OCI-LY1 (cell line): ENCODE measurements around the gene RHOD.

Experiments used
- H2AFZ ChIP-seq: fragments of 200-600 bp; sonication (generic), shearing (Covaris generic); 2 replicates; pipeline ENCODE4 v1.6.0; 2014; ENCODE audit warnings: antibody characterized with exemption, mild to moderate bottlenecking, low read length
- H3F3A ChIP-seq: fragments of 200-600 bp; sonication (generic), shearing (Covaris generic); 2 replicates; pipeline ENCODE4 v1.6.0; 2014; ENCODE audit warnings: mild to moderate bottlenecking, antibody characterized with exemption, low read length, moderate library complexity; ENCODE audit not compliant: insufficient read depth
- H3K27ac ChIP-seq: fragments of 200-600 bp; sonication (generic); 2 replicates; pipeline ENCODE4 v1.5.1; 2014; ENCODE audit warnings: low read length, mixed run types, mild to moderate bottlenecking, low read depth; ENCODE audit not compliant: poor library complexity, severe bottlenecking
- H3K27me3 ChIP-seq: fragments of 200-600 bp; sonication (generic); 2 replicates; pipeline ENCODE4 v1.6.0; 2014; ENCODE audit warnings: antibody characterized with exemption, mild to moderate bottlenecking, low read length, moderate library complexity; ENCODE audit not compliant: insufficient read depth
- H3K36me3 ChIP-seq: fragments of 200-600 bp; sonication (generic); 2 replicates; pipeline ENCODE4 v1.6.1; 2014; ENCODE audit warnings: mild to moderate bottlenecking, antibody characterized with exemption, low read length, moderate library complexity, mixed read lengths; ENCODE audit not compliant: insufficient read depth
- H3K4me1 ChIP-seq: fragments of 200-600 bp; sonication (generic); 2 replicates; pipeline ENCODE4 v1.5.1; 2014; ENCODE audit warnings: mild to moderate bottlenecking, low read length, moderate library complexity; ENCODE audit not compliant: insufficient read depth, severe bottlenecking
- H3K4me2 ChIP-seq: fragments of 200-600 bp; sonication (generic), shearing (Covaris generic); 2 replicates; pipeline ENCODE4 v1.6.1; 2014; ENCODE audit warnings: low read length
- H3K4me3 ChIP-seq: fragments of 200-600 bp; sonication (generic); 2 replicates; pipeline ENCODE4 v1.5.1; 2014; ENCODE audit warnings: low read length, low read depth, mild to moderate bottlenecking, mixed read lengths; ENCODE audit not compliant: poor library complexity, severe bottlenecking
- H3K79me2 ChIP-seq: fragments of 200-600 bp; shearing (Covaris generic); 2 replicates; pipeline ENCODE4 v1.6.1; 2016; ENCODE audit warnings: mixed run types, low read length, mixed read lengths; ENCODE audit not compliant: insufficient read depth
- H3K9ac ChIP-seq: fragments of 200-600 bp; sonication (generic), shearing (Covaris generic); 2 replicates; pipeline ENCODE4 v1.6.1; 2014; ENCODE audit warnings: mild to moderate bottlenecking, low read length, mixed read lengths
- H3K9me2 ChIP-seq: fragments of 200-600 bp; sonication (generic), shearing (Covaris generic); 2 replicates; pipeline ENCODE4 v1.6.1; 2014; ENCODE audit warnings: low read depth, mild to moderate bottlenecking, low read length, mixed read lengths
- H3K9me3 ChIP-seq: fragments of 200-600 bp; shearing (Covaris generic); 2 replicates; pipeline ENCODE4 v1.6.1; 2014; ENCODE audit warnings: low read length, mixed read lengths
- H4K20me1 ChIP-seq: fragments of 200-600 bp; sonication (generic), shearing (Covaris generic); 2 replicates; pipeline ENCODE4 v1.6.0; 2016; ENCODE audit warnings: mild to moderate bottlenecking, low read length; ENCODE audit not compliant: insufficient read depth
- EZH2 ChIP-seq: fragments of 200-600 bp; sonication (generic), shearing (Covaris generic); IDR thresholded peaks from 2 replicates; pipeline ENCODE4 v1.8.0; 2017; ENCODE audit warnings: borderline replicate concordance, mixed run types, mild to moderate bottlenecking, antibody characterized with exemption, low read length, moderate library complexity, mixed read lengths
- TF ChIP-seq, protein P1 (sequence below): fragments of 200-600 bp; sonication (generic), shearing (Covaris generic); IDR thresholded peaks from 2 replicates; pipeline ENCODE4 v1.5.1; 2017; ENCODE audit warnings: mild to moderate bottlenecking, antibody characterized with exemption, low read length, moderate library complexity, mixed read lengths

Gene RHOD

GRCh38 chr11:67027943-67028542, 28.6 kb upstream of the RHOD start:
- Histone ChIP-seq H2AFZ (no peak overlapping the region), H3K9me3 (no peaks in the 10 kb centered on the region), H3K4me2 (peak overlapping the region; percentile 40; the same call in 1 of the 2 replicates), H3K79me2 (no peaks in the 10 kb centered on the region), H3F3A (no peaks in the 10 kb centered on the region), H3K27ac (no peak overlapping the region), H3K9ac (no peak overlapping the region), H3K36me3 (no peaks in the 10 kb centered on the region), H3K9me2 (no peaks in the 10 kb centered on the region), H3K4me1 (peaks cover 29% of the 10 kb centered on the region), H3K4me3 (no peak overlapping the region), H4K20me1 (no peaks in the 10 kb centered on the region), H3K27me3 (no peaks in the 10 kb centered on the region; the same call in 1 of the 2 replicates)
- TF ChIP-seq EZH2, result no peak
- TF ChIP-seq, protein P1, sequence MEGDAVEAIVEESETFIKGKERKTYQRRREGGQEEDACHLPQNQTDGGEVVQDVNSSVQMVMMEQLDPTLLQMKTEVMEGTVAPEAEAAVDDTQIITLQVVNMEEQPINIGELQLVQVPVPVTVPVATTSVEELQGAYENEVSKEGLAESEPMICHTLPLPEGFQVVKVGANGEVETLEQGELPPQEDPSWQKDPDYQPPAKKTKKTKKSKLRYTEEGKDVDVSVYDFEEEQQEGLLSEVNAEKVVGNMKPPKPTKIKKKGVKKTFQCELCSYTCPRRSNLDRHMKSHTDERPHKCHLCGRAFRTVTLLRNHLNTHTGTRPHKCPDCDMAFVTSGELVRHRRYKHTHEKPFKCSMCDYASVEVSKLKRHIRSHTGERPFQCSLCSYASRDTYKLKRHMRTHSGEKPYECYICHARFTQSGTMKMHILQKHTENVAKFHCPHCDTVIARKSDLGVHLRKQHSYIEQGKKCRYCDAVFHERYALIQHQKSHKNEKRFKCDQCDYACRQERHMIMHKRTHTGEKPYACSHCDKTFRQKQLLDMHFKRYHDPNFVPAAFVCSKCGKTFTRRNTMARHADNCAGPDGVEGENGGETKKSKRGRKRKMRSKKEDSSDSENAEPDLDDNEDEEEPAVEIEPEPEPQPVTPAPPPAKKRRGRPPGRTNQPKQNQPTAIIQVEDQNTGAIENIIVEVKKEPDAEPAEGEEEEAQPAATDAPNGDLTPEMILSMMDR, result no peak

- no peaks in the 10 kb centered on the region for H4K20me1 ChIP-seq
- no peaks in the 10 kb centered on the region for H3F3A ChIP-seq
- no peaks in the 10 kb centered on the region for H3K79me2 ChIP-seq
- H3K27ac ChIP-seq, result no peak overlapping the region
- H3K9me2 ChIP-seq, result no peaks in the 10 kb centered on the region
- peaks cover 29% of the 10 kb centered on the region for H3K4me1 ChIP-seq
- no peak overlapping the region for H2AFZ ChIP-seq
- no peaks in the 10 kb centered on the region for H3K36me3 ChIP-seq
- TF ChIP-seq, protein P1, result no peak
- TF ChIP-seq EZH2, result no peak
- H3K9ac ChIP-seq, result no peak overlapping the region
- no peaks in the 10 kb centered on the region for H3K9me3 ChIP-seq
- no peak overlapping the region for H3K4me2 ChIP-seq
- no peaks in the 10 kb centered on the region; the same call in 1 of the 2 replicates for H3K27me3 ChIP-seq
- H3K4me3 ChIP-seq, result no peak overlapping the region
Measured at GRCh38 chr11:67029146-67029545, 27.5 kb upstream of the RHOD start.

DNA sequence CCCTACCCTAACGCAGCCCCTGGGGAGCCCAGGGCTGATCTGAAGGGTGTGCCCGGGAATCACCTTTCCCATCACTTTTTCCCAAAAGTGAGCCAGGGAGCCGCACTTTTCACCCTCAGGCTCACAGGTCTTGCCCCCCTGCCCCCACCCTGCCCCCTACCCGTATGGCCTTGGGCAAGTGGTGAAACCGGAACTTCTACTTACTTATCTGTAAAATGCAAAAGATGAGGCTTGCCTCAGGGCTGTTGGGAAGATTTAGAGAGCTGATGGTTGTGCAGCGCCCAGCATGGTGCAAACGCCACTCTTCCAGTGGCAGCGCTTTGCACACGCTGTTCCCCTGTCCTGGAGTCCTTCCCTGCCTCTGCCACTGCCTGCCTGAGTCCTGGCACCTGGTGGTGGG, 25.7 kb upstream of the RHOD start:
- no peak overlapping the region for H3K27ac ChIP-seq
- no peak overlapping the region for H2AFZ ChIP-seq
- H3K9me3 ChIP-seq, result no peaks in the 10 kb centered on the region
- no peaks in the 10 kb centered on the region for H3K27me3 ChIP-seq
- no peaks in the 10 kb centered on the region for H3K79me2 ChIP-seq
- H3K4me2 ChIP-seq, result no peak overlapping the region
- no peaks in the 10 kb centered on the region for H3F3A ChIP-seq
- H3K9me2 ChIP-seq, result no peaks in the 10 kb centered on the region
- H3K9ac ChIP-seq, result no peak overlapping the region
- no peaks in the 10 kb centered on the region for H3K36me3 ChIP-seq
- H4K20me1 ChIP-seq, result no peaks in the 10 kb centered on the region
- peaks cover 29% of the 10 kb centered on the region for H3K4me1 ChIP-seq
- no peak overlapping the region for H3K4me3 ChIP-seq
- no peak for TF ChIP-seq EZH2
- TF ChIP-seq, protein P1, result no peak
